ENCODE measurements around the gene ZNF76.

ZNF76 gene

GRCh38 chr6:35228481-35228880, 31.1 kb upstream of the ZNF76 start:
- no peak overlapping the region for H3K4me3 ChIP-seq (ENCODE audit: insufficient read length, low read depth)
- TF ChIP-seq ZNF274 (IDR thresholded peaks at IDR 0.05; ENCODE audit: low read depth, low read length) (no peak), YY1 (IDR thresholded peaks at IDR 0.05; ENCODE audit: insufficient read depth, insufficient read length) (no peak)
- DNase-seq (ENCODE audit: low read depth, low spot score): no peak

GRCh38 chr6:35229304-35229703, 30.2 kb upstream of the ZNF76 start:
- DNase-seq (ENCODE audit: low read depth, low spot score): no peak
- Histone ChIP-seq H3K9ac (ENCODE audit: insufficient read length, low read depth) (no peak overlapping the region), H3K9me3 (ENCODE audit: insufficient read depth, low read length) (peaks cover 9% of the 10 kb centered on the region), H3K4me1 (ENCODE audit: insufficient read depth, insufficient read length) (no peaks in the 10 kb centered on the region), H3K36me3 (ENCODE audit: insufficient read depth, insufficient read length, low read length) (peaks cover 54% of the 10 kb centered on the region), H3K27me3 (ENCODE audit: insufficient read depth, insufficient read length) (peaks cover 2% of the 10 kb centered on the region), H3K4me3 (ENCODE audit: insufficient read length, low read depth) (no peak overlapping the region)
- no peak for TF ChIP-seq YY1 (IDR thresholded peaks at IDR 0.05; ENCODE audit: insufficient read depth, insufficient read length)
- no peak for TF ChIP-seq ZNF274 (IDR thresholded peaks at IDR 0.05; ENCODE audit: low read depth, low read length)
- TF ChIP-seq SUZ12 (IDR thresholded peaks at IDR 0.05; ENCODE audit: extremely low read depth, insufficient read depth, insufficient read length): no peak

More at GRCh38 chr6:35228481-35228880, 31.1 kb upstream of the ZNF76 start:
- Histone ChIP-seq H3K36me3 (ENCODE audit: insufficient read depth, insufficient read length, low read length) (peaks cover 51% of the 10 kb centered on the region), H3K4me1 (ENCODE audit: insufficient read depth, insufficient read length) (no peaks in the 10 kb centered on the region), H3K9me3 (ENCODE audit: insufficient read depth, low read length) (peaks cover under 1% of the 10 kb centered on the region; the same call in 1 of the 2 replicates), H3K9ac (ENCODE audit: insufficient read length, low read depth) (no peak overlapping the region), H3K27me3 (ENCODE audit: insufficient read depth, insufficient read length) (peaks cover 2% of the 10 kb centered on the region)

GRCh38 chr6:35230498-35230897, 29.0 kb upstream of the ZNF76 start:
- Histone ChIP-seq H3K27me3 (ENCODE audit: insufficient read depth, insufficient read length) (peaks cover 2% of the 10 kb centered on the region), H3K36me3 (ENCODE audit: insufficient read depth, insufficient read length, low read length) (peaks cover 59% of the 10 kb centered on the region), H3K9ac (ENCODE audit: insufficient read length, low read depth) (no peak overlapping the region), H3K4me1 (ENCODE audit: insufficient read depth, insufficient read length) (no peaks in the 10 kb centered on the region), H3K9me3 (ENCODE audit: insufficient read depth, low read length) (peaks cover 21% of the 10 kb centered on the region), H3K4me3 (ENCODE audit: insufficient read length, low read depth) (no peak overlapping the region)
- DNase-seq (ENCODE audit: low read depth, low spot score): no peak
- TF ChIP-seq SUZ12 (IDR thresholded peaks at IDR 0.05; ENCODE audit: extremely low read depth, insufficient read depth, insufficient read length) (no peak), ZNF274 (IDR thresholded peaks at IDR 0.05; ENCODE audit: low read depth, low read length) (no peak), YY1 (IDR thresholded peaks at IDR 0.05; ENCODE audit: insufficient read depth, insufficient read length) (no peak)

- H3K27me3 ChIP-seq (ENCODE audit: insufficient read depth, insufficient read length): peaks cover 2% of the 10 kb centered on the region
- H3K4me3 ChIP-seq (ENCODE audit: insufficient read length, low read depth): no peak overlapping the region
- DNase-seq (ENCODE audit: low read depth, low spot score): no peak
- TF ChIP-seq SUZ12 (IDR thresholded peaks at IDR 0.05; ENCODE audit: extremely low read depth, insufficient read depth, insufficient read length): no peak
- no peak for TF ChIP-seq YY1 (IDR thresholded peaks at IDR 0.05; ENCODE audit: insufficient read depth, insufficient read length)
- TF ChIP-seq ZNF274 (IDR thresholded peaks at IDR 0.05; ENCODE audit: low read depth, low read length): no peak
- peaks cover 26% of the 10 kb centered on the region for H3K9me3 ChIP-seq (ENCODE audit: insufficient read depth, low read length)
- H3K4me1 ChIP-seq (ENCODE audit: insufficient read depth, insufficient read length): no peaks in the 10 kb centered on the region
- H3K9ac ChIP-seq (ENCODE audit: insufficient read length, low read depth): no peak overlapping the region
- peaks cover 63% of the 10 kb centered on the region for H3K36me3 ChIP-seq (ENCODE audit: insufficient read depth, insufficient read length, low read length)
Observed at GRCh38 chr6:35230950-35231349, 28.6 kb upstream of the ZNF76 start.

- Histone ChIP-seq H3K4me1 (ENCODE audit: insufficient read depth, insufficient read length) (no peaks in the 10 kb centered on the region), H3K9me3 (ENCODE audit: insufficient read depth, low read length) (peaks cover 32% of the 10 kb centered on the region), H3K4me3 (ENCODE audit: insufficient read length, low read depth) (no peak overlapping the region), H3K27me3 (ENCODE audit: insufficient read depth, insufficient read length) (peaks cover 2% of the 10 kb centered on the region), H3K36me3 (ENCODE audit: insufficient read depth, insufficient read length, low read length) (peaks cover 66% of the 10 kb centered on the region), H3K9ac (ENCODE audit: insufficient read length, low read depth) (no peak overlapping the region)
- DNase-seq (ENCODE audit: low read depth, low spot score): no peak
- TF ChIP-seq YY1 (IDR thresholded peaks at IDR 0.05; ENCODE audit: insufficient read depth, insufficient read length): no peak
- no peak for TF ChIP-seq ZNF274 (IDR thresholded peaks at IDR 0.05; ENCODE audit: low read depth, low read length)
- TF ChIP-seq SUZ12 (IDR thresholded peaks at IDR 0.05; ENCODE audit: extremely low read depth, insufficient read depth, insufficient read length): no peak
Observed at GRCh38 chr6:35231563-35231962, 28.0 kb upstream of the ZNF76 start.

- H3K9ac ChIP-seq (ENCODE audit: insufficient read length, low read depth): no peak overlapping the region
- TF ChIP-seq SUZ12 (IDR thresholded peaks at IDR 0.05; ENCODE audit: extremely low read depth, insufficient read depth, insufficient read length) (no peak), ZNF274 (IDR thresholded peaks at IDR 0.05; ENCODE audit: low read depth, low read length) (no peak), YY1 (IDR thresholded peaks at IDR 0.05; ENCODE audit: insufficient read depth, insufficient read length) (no peak)
- peaks cover 34% of the 10 kb centered on the region for H3K9me3 ChIP-seq (ENCODE audit: insufficient read depth, low read length)
- no peak overlapping the region for H3K4me3 ChIP-seq (ENCODE audit: insufficient read length, low read depth)
- peaks cover 65% of the 10 kb centered on the region for H3K36me3 ChIP-seq (ENCODE audit: insufficient read depth, insufficient read length, low read length)
- no peak for DNase-seq (ENCODE audit: low read depth, low spot score)
- H3K27me3 ChIP-seq (ENCODE audit: insufficient read depth, insufficient read length): peaks cover 5% of the 10 kb centered on the region
- peaks cover 10% of the 10 kb centered on the region for H3K4me1 ChIP-seq (ENCODE audit: insufficient read depth, insufficient read length)
Observed at GRCh38 chr6:35234901-35235300, 24.6 kb upstream of the ZNF76 start.

GRCh38 chr6:35236223-35236622, 23.3 kb upstream of the ZNF76 start:
- H3K27me3 ChIP-seq (ENCODE audit: insufficient read depth, insufficient read length): peaks cover 5% of the 10 kb centered on the region
- no peak overlapping the region for H3K4me3 ChIP-seq (ENCODE audit: insufficient read length, low read depth)
- peaks cover 66% of the 10 kb centered on the region for H3K36me3 ChIP-seq (ENCODE audit: insufficient read depth, insufficient read length, low read length)
- no peak overlapping the region for H3K9ac ChIP-seq (ENCODE audit: insufficient read length, low read depth)
- no peak for TF ChIP-seq SUZ12 (IDR thresholded peaks at IDR 0.05; ENCODE audit: extremely low read depth, insufficient read depth, insufficient read length)
- TF ChIP-seq YY1 (IDR thresholded peaks at IDR 0.05; ENCODE audit: insufficient read depth, insufficient read length): no peak
- no peak for TF ChIP-seq ZNF274 (IDR thresholded peaks at IDR 0.05; ENCODE audit: low read depth, low read length)
- peaks cover 34% of the 10 kb centered on the region for H3K9me3 ChIP-seq (ENCODE audit: insufficient read depth, low read length)
- DNase-seq (ENCODE audit: low read depth, low spot score): no peak
- peaks cover 10% of the 10 kb centered on the region for H3K4me1 ChIP-seq (ENCODE audit: insufficient read depth, insufficient read length)

Measured in NT2/D1 (cell line).